GM23338 (cell line): ENCODE results near the gene IL22RA2. TPM values are rescaled to one million over a fixed set of nuclear protein-coding genes. Genes with fewer than 3 reads are reported as not detected.

Experiments
- ATAC-seq: fragments of 200-7000 bp; cut with Tn5 transposase; 3 replicates; pipeline ENCODE4 v1.9.1; 2020
- DNase-seq: peaks from one replicate; pipeline ENCODE4 v3.0.0-alpha.2; 2015; ENCODE audit warnings: low spot score
- H2AFZ ChIP-seq: fragments of 200-600 bp; sonication (generic); 2 replicates; pipeline ENCODE4 v1.8.0; 2016; ENCODE audit warnings: antibody characterized with exemption, mild to moderate bottlenecking, moderate library complexity
- H3F3A ChIP-seq: fragments of 200-600 bp; sonication (generic); replicated peaks from 2 replicates; pipeline ENCODE4 v1.8.0; 2017; ENCODE audit warnings: antibody characterized with exemption, mixed run types, low read depth
- H3K27ac ChIP-seq: fragments of 200-600 bp; sonication (generic); 2 replicates; pipeline ENCODE4 v1.6.1; 2016; ENCODE audit warnings: low read depth
- H3K27me3 ChIP-seq: fragments of 200-600 bp; sonication (generic); 2 replicates; pipeline ENCODE4 v1.8.0; 2016; ENCODE audit warnings: mild to moderate bottlenecking, mixed run types, moderate library complexity; ENCODE audit not compliant: insufficient read depth
- H3K36me3 ChIP-seq: fragments of 200-600 bp; sonication (generic); 2 replicates; pipeline ENCODE4 v1.8.0; 2016; ENCODE audit warnings: mild to moderate bottlenecking; ENCODE audit not compliant: insufficient read depth
- H3K4me1 ChIP-seq: fragments of 200-600 bp; sonication (generic); 2 replicates; pipeline ENCODE4 v1.8.0; 2016; ENCODE audit warnings: mild to moderate bottlenecking, moderate library complexity; ENCODE audit not compliant: insufficient read depth
- H3K4me2 ChIP-seq: fragments of 200-600 bp; sonication (generic); 2 replicates; pipeline ENCODE4 v1.7.1; 2017; ENCODE audit warnings: mixed run types
- H3K4me3 ChIP-seq: fragments of 200-600 bp; sonication (generic); 2 replicates; pipeline ENCODE4 v1.6.1; 2016; ENCODE audit warnings: mixed run types
- H3K79me2 ChIP-seq: fragments of 200-600 bp; sonication (generic); replicated peaks from 2 replicates; pipeline ENCODE4 v1.8.0; 2017; ENCODE audit warnings: mild to moderate bottlenecking; ENCODE audit not compliant: insufficient read depth
- H3K9me2 ChIP-seq: fragments of 200-600 bp; sonication (generic); 2 replicates; pipeline ENCODE4 v1.8.0; 2017; ENCODE audit not compliant: insufficient read depth
- H4K20me1 ChIP-seq: fragments of 200-600 bp; sonication (generic); replicated peaks from 2 replicates; pipeline ENCODE4 v1.8.0; 2017; ENCODE audit warnings: mild to moderate bottlenecking; ENCODE audit not compliant: insufficient read depth
- H3K27ac Mint-ChIP-seq: 2 replicates; pipeline ENCODE4 v1.8.0; 2020; ENCODE audit warnings: inconsistent platforms, mild to moderate bottlenecking, moderate library complexity, mixed read lengths
- H3K27me3 Mint-ChIP-seq: 3 replicates; pipeline ENCODE4 v1.8.0; 2022; ENCODE audit warnings: low read depth, mild to moderate bottlenecking, moderate library complexity, mixed read lengths, inconsistent platforms; ENCODE audit not compliant: insufficient read depth, poor library complexity
- H3K36me3 Mint-ChIP-seq: 3 replicates; pipeline ENCODE4 v1.8.0; 2021; ENCODE audit warnings: low read depth, mild to moderate bottlenecking, inconsistent platforms, moderate library complexity, mixed read lengths
- H3K4me1 Mint-ChIP-seq: 3 replicates; pipeline ENCODE4 v1.8.0; 2020; ENCODE audit warnings: mild to moderate bottlenecking, inconsistent platforms, mixed read lengths
- H3K4me3 Mint-ChIP-seq: 3 replicates; pipeline ENCODE4 v1.8.0; 2021; ENCODE audit warnings: moderate library complexity, mild to moderate bottlenecking, inconsistent platforms, mixed read lengths
- H3K9me3 Mint-ChIP-seq: 3 replicates; pipeline ENCODE4 v1.8.0; 2020; ENCODE audit warnings: moderate library complexity, mild to moderate bottlenecking, inconsistent platforms, mixed read lengths
- CREB1 ChIP-seq: fragments of 250-450 bp; sonication (Bioruptor Pico); IDR thresholded peaks from 2 replicates; pipeline ENCODE4 v1.5.0; 2020; ENCODE audit warnings: low read depth, mild to moderate bottlenecking, moderate library complexity
- EZH2 ChIP-seq: fragments of 200-600 bp; sonication (generic); IDR thresholded peaks from one replicate; pipeline ENCODE4 v1.8.0; 2017; ENCODE audit warnings: antibody characterized with exemption, mild to moderate bottlenecking, low read depth; ENCODE audit not compliant: unreplicated experiment
- EZH2phosphoT487 ChIP-seq: fragments of 200-600 bp; sonication (generic); IDR thresholded peaks from one replicate; pipeline ENCODE4 v1.8.1; 2018; ENCODE audit warnings: antibody characterized with exemption; ENCODE audit not compliant: unreplicated experiment
- JUNB ChIP-seq: IDR thresholded peaks from one replicate; pipeline ENCODE4 v1.6.1; 2016; ENCODE audit warnings: antibody characterized with exemption; ENCODE audit not compliant: unreplicated experiment
- NANOG ChIP-seq: IDR thresholded peaks from 2 replicates; pipeline ENCODE4 v1.6.1; 2016; ENCODE audit warnings: antibody characterized with exemption, borderline replicate concordance
- POLR2AphosphoS5 ChIP-seq: IDR thresholded peaks from 2 replicates; pipeline ENCODE4 v1.6.1; 2016; ENCODE audit warnings: antibody characterized with exemption, low read depth
- STAT1 ChIP-seq: IDR thresholded peaks from one replicate; pipeline ENCODE4 v1.6.1; 2016; ENCODE audit warnings: antibody characterized with exemption; ENCODE audit not compliant: unreplicated experiment
- ZNF114 ChIP-seq: fragments of 250-450 bp; sonication (Bioruptor Pico); IDR thresholded peaks from 2 replicates; pipeline ENCODE4 v1.5.0; 2020; ENCODE audit warnings: mild to moderate bottlenecking, moderate library complexity
- ZNF331 ChIP-seq: fragments of 250-450 bp; sonication (Bioruptor Pico); IDR thresholded peaks from 2 replicates; pipeline ENCODE4 v1.5.0; 2020; ENCODE audit warnings: low read depth, mild to moderate bottlenecking, moderate library complexity
- ZNF462 ChIP-seq: fragments of 250-450 bp; sonication (Bioruptor Pico); IDR thresholded peaks from 2 replicates; pipeline ENCODE4 v1.5.0; 2020; ENCODE audit warnings: mild to moderate bottlenecking, moderate library complexity
- polyA plus RNA-seq: library from polyadenylated mRNA; unstranded; fragments of >200 nt; fragmentation: Nextera tagmentation; extraction: Ambion mirVana; gene quantifications from 2 replicates; pipeline ENCODE4 v1.2.1, GENCODE V29; 2016
- total RNA-seq: library from RNA; depleted of rRNA; stranded (reverse); fragments of >200 nt; shearing (Covaris generic); gene quantifications from 2 replicates; pipeline ENCODE4 v1.2.3, GENCODE V29; 2014
- TF ChIP-seq, protein P1 (sequence below): IDR thresholded peaks from 2 replicates; pipeline ENCODE4 v1.6.1; 2016; ENCODE audit warnings: antibody characterized with exemption
- TF ChIP-seq, protein P2 (sequence below), 2 experiments: fragments of 200-600 bp in 1 of 2; sonication (generic) in 1 of 2; conservative IDR thresholded peaks; 2 replicates each; pipeline versions ENCODE4 v1.5.1 to v1.6.1; 2016 to 2017; ENCODE audit warnings: antibody characterized with exemption in 2 of 2, low read depth in 2 of 2, mild to moderate bottlenecking in 2 of 2, moderate library complexity in 1 of 2

Gene IL22RA2
- total and polyA plus RNA-seq, 2 experiments from 2014 or later, result not detected

GRCh38 chr6:137191236-137191635 lies 17.8 kb upstream of the IL22RA2 start:
- Histone ChIP-seq H4K20me1 (no peaks in the 10 kb centered on the region), H3K4me2 (no peak overlapping the region), H3K4me3 (no peak overlapping the region), H3K36me3 (peaks cover 31% of the 10 kb centered on the region), H3K27me3 (no peaks in the 10 kb centered on the region), H3K9me2 (no peaks in the 10 kb centered on the region; the same call in 1 of the 2 replicates), H3K27ac (no peak overlapping the region), H2AFZ (no peak overlapping the region), H3K4me1 (no peaks in the 10 kb centered on the region), H3K79me2 (no peaks in the 10 kb centered on the region), H3F3A (no peaks in the 10 kb centered on the region)
- TF ChIP-seq ZNF462 (CRISPR knock-in tag) (no peak), ZNF114 (CRISPR knock-in tag) (no peak), JUNB (no peak), CREB1 (CRISPR knock-in tag) (no peak), NANOG (no peak), ZNF331 (CRISPR knock-in tag) (no peak), STAT1 (no peak), POLR2AphosphoS5 (no peak), EZH2 (no peak), EZH2phosphoT487 (no peak)
- TF ChIP-seq, protein P1, sequence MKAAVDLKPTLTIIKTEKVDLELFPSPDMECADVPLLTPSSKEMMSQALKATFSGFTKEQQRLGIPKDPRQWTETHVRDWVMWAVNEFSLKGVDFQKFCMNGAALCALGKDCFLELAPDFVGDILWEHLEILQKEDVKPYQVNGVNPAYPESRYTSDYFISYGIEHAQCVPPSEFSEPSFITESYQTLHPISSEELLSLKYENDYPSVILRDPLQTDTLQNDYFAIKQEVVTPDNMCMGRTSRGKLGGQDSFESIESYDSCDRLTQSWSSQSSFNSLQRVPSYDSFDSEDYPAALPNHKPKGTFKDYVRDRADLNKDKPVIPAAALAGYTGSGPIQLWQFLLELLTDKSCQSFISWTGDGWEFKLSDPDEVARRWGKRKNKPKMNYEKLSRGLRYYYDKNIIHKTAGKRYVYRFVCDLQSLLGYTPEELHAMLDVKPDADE, result no peak
- TF ChIP-seq, protein P2, sequence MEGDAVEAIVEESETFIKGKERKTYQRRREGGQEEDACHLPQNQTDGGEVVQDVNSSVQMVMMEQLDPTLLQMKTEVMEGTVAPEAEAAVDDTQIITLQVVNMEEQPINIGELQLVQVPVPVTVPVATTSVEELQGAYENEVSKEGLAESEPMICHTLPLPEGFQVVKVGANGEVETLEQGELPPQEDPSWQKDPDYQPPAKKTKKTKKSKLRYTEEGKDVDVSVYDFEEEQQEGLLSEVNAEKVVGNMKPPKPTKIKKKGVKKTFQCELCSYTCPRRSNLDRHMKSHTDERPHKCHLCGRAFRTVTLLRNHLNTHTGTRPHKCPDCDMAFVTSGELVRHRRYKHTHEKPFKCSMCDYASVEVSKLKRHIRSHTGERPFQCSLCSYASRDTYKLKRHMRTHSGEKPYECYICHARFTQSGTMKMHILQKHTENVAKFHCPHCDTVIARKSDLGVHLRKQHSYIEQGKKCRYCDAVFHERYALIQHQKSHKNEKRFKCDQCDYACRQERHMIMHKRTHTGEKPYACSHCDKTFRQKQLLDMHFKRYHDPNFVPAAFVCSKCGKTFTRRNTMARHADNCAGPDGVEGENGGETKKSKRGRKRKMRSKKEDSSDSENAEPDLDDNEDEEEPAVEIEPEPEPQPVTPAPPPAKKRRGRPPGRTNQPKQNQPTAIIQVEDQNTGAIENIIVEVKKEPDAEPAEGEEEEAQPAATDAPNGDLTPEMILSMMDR (conservative IDR thresholded peaks at IDR 0.05; ENCODE audit: low read depth in 2 of 2), result no peak
- no peaks in the 10 kb centered on the region for H3K4me1 Mint-ChIP-seq
- H3K27ac Mint-ChIP-seq, result no peak overlapping the region
- DNase-seq (no peak), ATAC-seq (no peak)
- H3K9me3 Mint-ChIP-seq, result peaks cover 62% of the 10 kb centered on the region
- H3K36me3 Mint-ChIP-seq, result peaks cover 32% of the 10 kb centered on the region
- no peak overlapping the region for H3K4me3 Mint-ChIP-seq
- H3K27me3 Mint-ChIP-seq, result peaks cover 3% of the 10 kb centered on the region
